ENCODE measurements around the gene TMEM266. TPM values are rescaled to one million over a fixed set of nuclear protein-coding genes. Genes with fewer than 3 reads are reported as not detected.

TMEM266 gene
- total RNA-seq, 2 experiments from 2014 or later: not detected

DNA sequence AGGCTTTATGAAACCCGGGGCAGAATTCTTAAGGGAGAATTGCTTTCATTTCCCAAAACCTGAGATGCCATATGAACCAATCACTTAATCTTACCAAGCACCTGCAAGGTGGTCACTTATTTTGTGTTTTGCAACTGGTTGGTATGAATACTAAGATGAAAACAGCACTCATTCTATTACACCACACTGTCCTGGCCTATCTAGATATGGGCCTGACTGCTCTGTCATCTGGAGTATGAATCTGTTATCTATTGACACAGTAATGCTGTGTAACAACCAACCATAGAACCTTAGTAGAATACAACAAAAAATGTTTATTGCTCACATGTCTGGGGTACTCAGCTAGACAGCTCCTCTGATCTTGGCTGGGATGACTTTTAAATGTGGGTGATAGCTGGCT, 74.8 kb downstream of the TMEM266 start:
- Mint-ChIP-seq H3K27me3 (peaks cover 14% of the 10 kb centered on the region), H3K4me3 (no peak overlapping the region), H3K4me1 (ENCODE audit: low read depth) (no peaks in the 10 kb centered on the region), H3K36me3 (ENCODE audit: low read depth) (no peaks in the 10 kb centered on the region), H3K9me3 (no peaks in the 10 kb centered on the region), H3K27ac (no peak overlapping the region)
- Histone ChIP-seq H3K27me3 (ENCODE audit: control insufficient read depth in 1 of 2, insufficient read depth in 2 of 2, low read length in 2 of 2) (peaks cover 0 to 3% of the 10 kb centered on the region in 2 experiments), H3K4me1 (ENCODE audit: insufficient read depth, low read length) (peaks cover 3% of the 10 kb centered on the region), H3K9me3 (ENCODE audit: control insufficient read depth in 1 of 2, insufficient read depth in 1 of 2, low read length in 2 of 2) (no peaks in the 10 kb centered on the region), H3K27ac (ENCODE audit: low read depth in 1 of 2, low read length in 2 of 2) (no peak overlapping the region), H3K4me3 (ENCODE audit: low read length) (no peak overlapping the region), H3K36me3 (ENCODE audit: insufficient read depth, low read length) (no peaks in the 10 kb centered on the region)
- intact Hi-C loops (cut with DNase I, micrococcal nuclease): no loop called here
- no peak for DNase-seq
- ATAC-seq (ENCODE audit: poor library complexity): no peak
- TF ChIP-seq, protein P1, sequence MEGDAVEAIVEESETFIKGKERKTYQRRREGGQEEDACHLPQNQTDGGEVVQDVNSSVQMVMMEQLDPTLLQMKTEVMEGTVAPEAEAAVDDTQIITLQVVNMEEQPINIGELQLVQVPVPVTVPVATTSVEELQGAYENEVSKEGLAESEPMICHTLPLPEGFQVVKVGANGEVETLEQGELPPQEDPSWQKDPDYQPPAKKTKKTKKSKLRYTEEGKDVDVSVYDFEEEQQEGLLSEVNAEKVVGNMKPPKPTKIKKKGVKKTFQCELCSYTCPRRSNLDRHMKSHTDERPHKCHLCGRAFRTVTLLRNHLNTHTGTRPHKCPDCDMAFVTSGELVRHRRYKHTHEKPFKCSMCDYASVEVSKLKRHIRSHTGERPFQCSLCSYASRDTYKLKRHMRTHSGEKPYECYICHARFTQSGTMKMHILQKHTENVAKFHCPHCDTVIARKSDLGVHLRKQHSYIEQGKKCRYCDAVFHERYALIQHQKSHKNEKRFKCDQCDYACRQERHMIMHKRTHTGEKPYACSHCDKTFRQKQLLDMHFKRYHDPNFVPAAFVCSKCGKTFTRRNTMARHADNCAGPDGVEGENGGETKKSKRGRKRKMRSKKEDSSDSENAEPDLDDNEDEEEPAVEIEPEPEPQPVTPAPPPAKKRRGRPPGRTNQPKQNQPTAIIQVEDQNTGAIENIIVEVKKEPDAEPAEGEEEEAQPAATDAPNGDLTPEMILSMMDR (IDR thresholded peaks at IDR 0.05): no peak
- CTCF ChIA-PET: no interaction called here
- POLR2A ChIA-PET: no interaction called here

DNA sequence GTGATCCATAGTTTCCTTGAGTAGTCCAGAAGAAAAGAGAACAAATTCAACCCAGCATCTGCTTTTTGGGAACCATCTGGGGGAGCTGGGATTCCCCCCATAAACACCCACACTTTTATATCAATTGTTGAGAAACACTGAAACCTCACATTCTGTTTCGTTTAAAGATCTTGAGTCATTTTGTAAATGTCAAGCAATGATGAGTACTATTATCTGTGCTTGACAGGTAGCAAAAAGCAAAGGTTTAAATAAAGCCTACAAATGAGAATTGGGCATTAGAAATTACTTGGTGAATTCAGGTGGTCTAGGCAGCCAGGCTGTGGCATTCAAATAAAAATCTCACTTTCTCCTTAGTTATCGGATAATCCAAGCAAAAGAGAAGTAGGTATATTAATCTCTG, 75.7 kb downstream of the TMEM266 start:
- peaks cover 6 to 7% of the 10 kb centered on the region in 2 experiments for H3K27me3 ChIP-seq (ENCODE audit: control insufficient read depth in 1 of 2, insufficient read depth in 2 of 2, low read length in 2 of 2)
- no peak for DNase-seq
- TF ChIP-seq, protein P1 (IDR thresholded peaks at IDR 0.05): no peak
- H3K4me3 ChIP-seq (ENCODE audit: low read length): no peak overlapping the region
- CTCF ChIA-PET: no interaction called here
- H3K4me1 ChIP-seq (ENCODE audit: insufficient read depth, low read length): peaks cover 8% of the 10 kb centered on the region
- intact Hi-C loops (cut with DNase I, micrococcal nuclease): no loop called here
- H3K9me3 ChIP-seq (ENCODE audit: control insufficient read depth in 1 of 2, insufficient read depth in 1 of 2, low read length in 2 of 2): no peaks in the 10 kb centered on the region
- H3K27ac ChIP-seq (ENCODE audit: low read depth in 1 of 2, low read length in 2 of 2): no peak overlapping the region
- H3K4me3 Mint-ChIP-seq: no peak overlapping the region
- no peak overlapping the region for H3K27ac Mint-ChIP-seq
- H3K4me1 Mint-ChIP-seq (ENCODE audit: low read depth): no peaks in the 10 kb centered on the region
- H3K27me3 Mint-ChIP-seq: peaks cover 11% of the 10 kb centered on the region
- no peaks in the 10 kb centered on the region for H3K9me3 Mint-ChIP-seq
- no peak for ATAC-seq (ENCODE audit: poor library complexity)
- H3K36me3 ChIP-seq (ENCODE audit: insufficient read depth, low read length): no peaks in the 10 kb centered on the region
- POLR2A ChIA-PET: no interaction called here
- no peaks in the 10 kb centered on the region for H3K36me3 Mint-ChIP-seq (ENCODE audit: low read depth)

DNA sequence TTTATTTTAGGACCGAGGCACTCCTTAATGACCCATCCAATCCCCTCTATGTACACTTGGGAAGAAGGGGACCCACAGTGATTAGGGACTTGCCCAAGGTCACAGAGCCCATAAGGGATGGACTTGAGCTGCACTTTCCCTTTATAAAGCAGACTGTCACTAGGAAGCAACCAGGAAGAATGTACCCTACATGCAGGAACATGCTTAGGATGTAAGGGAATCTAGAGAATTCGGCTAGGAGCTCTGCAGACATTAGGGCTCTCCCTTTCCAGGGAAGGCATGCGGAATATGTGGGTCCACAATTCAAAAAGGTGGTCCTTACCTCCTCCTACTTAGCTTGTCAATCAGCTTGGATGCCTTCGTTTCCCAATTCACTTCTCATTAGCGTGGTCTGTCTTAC, 78.7 kb downstream of the TMEM266 start:
- no peak for DNase-seq
- H3K27me3 ChIP-seq (ENCODE audit: control insufficient read depth in 1 of 2, insufficient read depth in 2 of 2, low read length in 2 of 2): peaks cover 11 to 15% of the 10 kb centered on the region in 2 experiments
- TF ChIP-seq, protein P1 (IDR thresholded peaks at IDR 0.05): no peak
- Mint-ChIP-seq H3K4me3 (no peak overlapping the region), H3K9me3 (no peaks in the 10 kb centered on the region), H3K4me1 (ENCODE audit: low read depth) (no peaks in the 10 kb centered on the region), H3K27me3 (peaks cover 13% of the 10 kb centered on the region), H3K36me3 (ENCODE audit: low read depth) (no peaks in the 10 kb centered on the region), H3K27ac (no peak overlapping the region)
- CTCF ChIA-PET: interaction anchor here (1.6 to 1.9 kb wide), 2 partner anchors 13 to 82 kb away, joined by 8 to 23 read pairs; no protein-coding TSS in a partner anchor
- POLR2A ChIA-PET: no interaction called here
- intact Hi-C loops (cut with DNase I, micrococcal nuclease): loop anchor here in 1 of 2 experiments (2.0 kb wide), 1 partner anchor 82 kb away; no protein-coding TSS in a partner anchor
- H3K9me3 ChIP-seq (ENCODE audit: control insufficient read depth in 1 of 2, insufficient read depth in 1 of 2, low read length in 2 of 2): no peaks in the 10 kb centered on the region
- H3K4me3 ChIP-seq (ENCODE audit: low read length): no peak overlapping the region
- no peak for ATAC-seq (ENCODE audit: poor library complexity)
- H3K36me3 ChIP-seq (ENCODE audit: insufficient read depth, low read length): no peaks in the 10 kb centered on the region
- H3K27ac ChIP-seq (ENCODE audit: low read depth in 1 of 2, low read length in 2 of 2): no peak overlapping the region
- peaks cover 8% of the 10 kb centered on the region for H3K4me1 ChIP-seq (ENCODE audit: insufficient read depth, low read length)

All from CD4-positive, alpha-beta T cell (primary cell).